T-cell (primary cell): ENCODE data around the gene MOSPD3. TPM values are rescaled to one million over a fixed set of nuclear protein-coding genes. Genes with fewer than 3 reads are reported as not detected.

ENCODE experiments used
- ATAC-seq, 4 experiments: fragments of 200-7000 bp in 3 of 4; fragments of 150-1000 bp in 1 of 4; cut with Tn5 transposase; replicated peaks in 1 of 4; 1 replicate in 3 of 4; 2 replicates in 1 of 4; pipeline ENCODE4 v1.10.0; 2021; ENCODE audit warnings: moderate library complexity in 3 of 4, mild to moderate bottlenecking in 2 of 4, moderate number of reproducible peaks in 1 of 4
- CTCF ChIA-PET, 2 donors: fragments of 300-600 bp; sonication (Branson Sonifier 250); formaldehyde crosslinking; loops; one replicate each; lab custom pipeline; 2022; ENCODE audit warnings: antibody characterized with exemption in 2 of 2; lab: Charles Lee
- POLR2A ChIA-PET, 2 donors: fragments of 300-600 bp; sonication (Branson Sonifier 250); formaldehyde crosslinking; loops; one replicate each; lab custom pipeline; 2022; ENCODE audit warnings: antibody characterized with exemption in 2 of 2; lab: Charles Lee
- DNase-seq, 35 experiments: peaks; one replicate each; pipeline versions ENCODE4 v3.0.0 to v3.0.0-alpha.2; 2013 to 2023
- H3K27ac ChIP-seq: one replicate; pipeline ENCODE4 v1.5.1; 2013; ENCODE audit warnings: low read length
- H3K27me3 ChIP-seq, 2 experiments: replicated peaks in 1 of 2; 1 replicate in 1 of 2; 2 replicates in 1 of 2; pipeline versions ENCODE4 v1.6.1 to v1.7.0; 2013; ENCODE audit warnings: low read length in 1 of 2, mixed read lengths in 1 of 2; ENCODE audit not compliant: control insufficient read depth in 2 of 2, insufficient read depth in 2 of 2; ENCODE audit errors: extremely low read depth in 1 of 2
- H3K36me3 ChIP-seq, 2 donors: 1 replicate in 1 of 2; 2 replicates in 1 of 2; pipeline versions ENCODE4 v1.6.1 to v1.7.0; 2013; ENCODE audit warnings: low read length in 1 of 2; ENCODE audit not compliant: control insufficient read depth in 2 of 2, insufficient read depth in 1 of 2; ENCODE audit errors: extremely low read depth in 1 of 2
- H3K4me1 ChIP-seq, 2 experiments: 1 replicate in 1 of 2; 2 replicates in 1 of 2; pipeline versions ENCODE4 v1.6.1 to v1.7.0; 2013; ENCODE audit warnings: low read length in 2 of 2, mixed read lengths in 1 of 2; ENCODE audit not compliant: insufficient read depth in 2 of 2, control insufficient read depth in 1 of 2; ENCODE audit errors: extremely low read depth in 1 of 2
- H3K4me3 ChIP-seq, 2 donors: 1 replicate in 1 of 2; 2 replicates in 1 of 2; pipeline versions ENCODE4 v1.5.1 to v1.7.0; 2013; ENCODE audit warnings: mild to moderate bottlenecking in 2 of 2, low read length in 1 of 2, moderate library complexity in 1 of 2; ENCODE audit not compliant: control insufficient read depth in 1 of 2; ENCODE audit errors: extremely low read depth in 1 of 2
- H3K9me3 ChIP-seq: 2 replicates; pipeline ENCODE4 v1.7.0; 2013
- H3K27ac Mint-ChIP-seq, 2 donors: one replicate each; pipeline ENCODE4 v1.8.0; 2020 to 2021; ENCODE audit warnings: mild to moderate bottlenecking in 2 of 2, mixed read lengths in 2 of 2
- H3K27me3 Mint-ChIP-seq, 2 donors: one replicate each; pipeline ENCODE4 v1.8.0; 2021 to 2022; ENCODE audit warnings: mixed read lengths in 2 of 2
- H3K36me3 Mint-ChIP-seq: one replicate; pipeline ENCODE4 v1.8.0; 2021; ENCODE audit warnings: mixed read lengths
- H3K4me1 Mint-ChIP-seq, 3 donors: one replicate each; pipeline ENCODE4 v1.8.0; 2020 to 2022; ENCODE audit warnings: mixed read lengths in 3 of 3, mild to moderate bottlenecking in 1 of 3
- H3K4me3 Mint-ChIP-seq, 3 donors: one replicate each; pipeline ENCODE4 v1.8.0; 2020 to 2022; ENCODE audit warnings: mild to moderate bottlenecking in 3 of 3, mixed read lengths in 3 of 3, moderate library complexity in 3 of 3
- H3K9me3 Mint-ChIP-seq, 3 donors: one replicate each; pipeline ENCODE4 v1.8.0; 2020 to 2022; ENCODE audit warnings: mixed read lengths in 3 of 3
- WGBS: methylation state at CpG from one replicate; pipeline ENCODE4 v1.1.5; 2013; ENCODE audit warnings: missing lambda C conversion rate; ENCODE audit not compliant: insufficient coverage; 5-methylcytosine and 5-hydroxymethylcytosine counted together
- total RNA-seq, 35 experiments: library from RNA in 6 of 35; stranded (reverse) in 6 of 35; fragments of 120-200 nt in 1 of 35; gene quantifications; one replicate each; pipeline versions ENCODE4 v1.2.1 to v1.2.4 and lab custom pipeline; 2013 to 2026

The MOSPD3 gene
- total RNA-seq, 5 donors from 2014 or later (not counting 1 experiment from before 2014, with no cell fraction given), result 10.9 to 19.0 (median 16.3) TPM

DNA sequence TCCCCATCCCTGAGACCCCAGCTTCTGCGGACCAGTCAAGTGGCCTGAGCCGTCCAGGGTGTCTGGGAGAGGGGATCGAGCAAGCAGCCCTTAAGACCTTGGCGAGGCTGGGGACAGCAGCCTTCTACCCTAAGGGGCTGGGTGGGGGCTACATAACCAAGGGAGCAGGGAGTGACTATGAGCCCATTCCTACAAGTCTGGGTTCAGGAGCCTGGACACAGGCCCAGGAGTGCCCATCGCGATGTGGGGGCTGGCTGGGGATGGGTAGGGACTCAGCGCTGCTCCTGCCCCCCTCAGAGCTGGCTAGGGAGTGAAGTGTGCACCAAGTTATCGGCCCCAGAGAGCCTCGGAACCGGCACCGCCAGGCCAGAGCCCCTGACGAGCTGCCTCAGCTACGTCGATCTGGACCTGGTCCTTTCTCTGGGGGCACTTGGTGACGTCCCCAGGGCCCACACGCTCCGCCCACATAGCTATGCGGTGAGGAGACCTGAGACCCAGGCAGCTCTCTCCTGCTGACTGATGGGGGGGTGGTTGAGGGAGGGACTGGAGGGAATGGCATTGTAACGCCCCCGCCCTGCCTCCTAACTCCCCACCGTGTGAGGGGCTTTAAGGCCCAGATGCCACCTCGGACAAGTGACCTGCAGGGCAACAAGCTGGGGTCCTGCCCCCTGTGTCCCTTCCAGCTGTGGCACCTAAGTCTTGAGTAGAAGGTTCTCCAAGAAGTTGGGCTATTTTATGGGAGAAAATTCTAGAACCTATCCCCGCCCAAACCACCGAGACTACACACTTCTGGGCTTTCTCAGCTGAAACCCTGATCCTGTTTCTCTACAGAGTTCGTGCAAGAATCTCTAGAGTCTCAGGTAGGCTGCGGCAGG, 41.1 kb upstream of the MOSPD3 start:
- H3K4me1 ChIP-seq, result peaks cover 14 to 65% of the 10 kb centered on the region in 2 experiments
- CTCF ChIA-PET, result interaction anchor here (0.5 to 0.7 kb wide), 2 partner anchors 124 to 134 kb away, joined by 4 read pairs; partner anchors contain the start of gene POP7 (in 1 of the 2)
- WGBS, result 82% methylated on average over 11 of the region's 26 CpGs
- DNase-seq (no peak), ATAC-seq (no peak)
- H3K36me3 ChIP-seq, result peaks cover 24 to 35% of the 10 kb centered on the region in 2 donors
- Mint-ChIP-seq H3K27ac (peak overlapping the region; percentile 52 to 71), H3K4me1 (peaks cover 20 to 38% (median 38%) of the 10 kb centered on the region in 3 donors), H3K9me3 (no peaks in the 10 kb centered on the region), H3K27me3 (no peaks in the 10 kb centered on the region), H3K36me3 (peaks cover 16% of the 10 kb centered on the region), H3K4me3 (peak overlapping the region in 2 of 3 donors; percentile 25 to 71)
- H3K4me3 ChIP-seq, result no peak overlapping the region
- no peaks in the 10 kb centered on the region for H3K27me3 ChIP-seq
- POLR2A ChIA-PET, result no interaction called here
- H3K9me3 ChIP-seq, result no peaks in the 10 kb centered on the region
- H3K27ac ChIP-seq, result no peak overlapping the region

DNA sequence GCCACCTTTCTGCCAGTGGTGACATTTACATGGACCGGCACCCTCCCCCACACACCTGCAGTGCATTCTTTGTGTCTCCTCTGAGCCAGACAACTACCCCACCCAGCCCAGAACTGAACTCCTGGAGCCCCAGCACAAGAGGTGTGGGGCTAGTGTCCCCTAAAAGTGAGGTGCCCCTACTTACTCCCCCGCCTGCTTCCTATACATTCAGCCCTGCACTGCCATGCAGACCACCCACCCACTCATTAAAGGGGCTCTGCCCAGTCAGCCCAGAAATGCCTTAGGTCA, 40.6 kb upstream of the MOSPD3 start:
- ChIA-PET POLR2A (no interaction called here), CTCF (no interaction called here)
- H3K36me3 ChIP-seq, result peaks cover 24 to 41% of the 10 kb centered on the region in 2 donors
- H3K9me3 ChIP-seq, result no peaks in the 10 kb centered on the region
- H3K9me3 Mint-ChIP-seq, result no peaks in the 10 kb centered on the region
- ATAC-seq (no peak), DNase-seq (no peak)
- H3K36me3 Mint-ChIP-seq, result peaks cover 21% of the 10 kb centered on the region
- H3K4me1 Mint-ChIP-seq, result peaks cover 25 to 38% (median 38%) of the 10 kb centered on the region in 3 donors
- H3K27me3 ChIP-seq, result no peaks in the 10 kb centered on the region
- peak overlapping the region; percentile 52 to 71 for H3K27ac Mint-ChIP-seq
- 100% methylated on average over 2 of the region's 2 CpGs for WGBS
- H3K4me3 ChIP-seq, result no peak overlapping the region
- no peaks in the 10 kb centered on the region for H3K27me3 Mint-ChIP-seq
- H3K27ac ChIP-seq, result no peak overlapping the region
- H3K4me1 ChIP-seq, result peaks cover 14 to 65% of the 10 kb centered on the region in 2 experiments
- peak overlapping the region in 2 of 3 donors; percentile 3 to 13 for H3K4me3 Mint-ChIP-seq

DNA sequence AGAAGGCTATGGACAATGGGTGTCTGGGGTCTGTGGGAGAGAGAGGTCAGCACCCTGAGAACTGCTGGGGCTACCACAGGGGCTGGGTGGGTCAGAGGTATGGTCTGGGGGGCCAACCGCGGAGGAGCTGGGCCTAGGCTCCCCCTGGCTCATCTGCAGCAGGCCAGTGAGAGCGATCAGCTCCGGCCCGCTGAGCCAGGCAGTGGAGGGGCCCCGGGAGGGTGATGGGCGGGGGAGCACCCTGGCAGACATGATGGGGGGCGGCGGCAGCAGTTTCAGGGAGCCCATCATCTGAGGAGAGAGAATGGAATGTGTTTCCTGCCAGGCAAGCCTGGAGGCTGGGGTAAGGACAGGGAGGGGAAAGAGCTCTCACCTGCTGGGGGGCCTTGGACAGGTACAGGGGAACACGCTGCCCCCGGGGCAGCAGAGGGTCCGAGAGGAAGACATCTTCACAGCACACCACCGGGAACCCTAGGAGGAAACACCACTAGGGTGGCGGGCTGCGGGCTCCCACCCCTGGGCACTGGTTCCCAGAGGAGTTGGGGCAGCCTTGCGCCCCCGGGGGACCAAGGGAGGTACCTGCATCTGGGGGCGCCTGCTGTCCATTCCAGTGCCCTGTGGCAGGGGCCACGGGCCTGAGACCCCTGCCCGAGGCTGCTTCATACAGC, 39.9 kb upstream of the MOSPD3 start:
- POLR2A ChIA-PET, result no interaction called here
- 94% methylated on average over 10 of the region's 20 CpGs for WGBS

DNA sequence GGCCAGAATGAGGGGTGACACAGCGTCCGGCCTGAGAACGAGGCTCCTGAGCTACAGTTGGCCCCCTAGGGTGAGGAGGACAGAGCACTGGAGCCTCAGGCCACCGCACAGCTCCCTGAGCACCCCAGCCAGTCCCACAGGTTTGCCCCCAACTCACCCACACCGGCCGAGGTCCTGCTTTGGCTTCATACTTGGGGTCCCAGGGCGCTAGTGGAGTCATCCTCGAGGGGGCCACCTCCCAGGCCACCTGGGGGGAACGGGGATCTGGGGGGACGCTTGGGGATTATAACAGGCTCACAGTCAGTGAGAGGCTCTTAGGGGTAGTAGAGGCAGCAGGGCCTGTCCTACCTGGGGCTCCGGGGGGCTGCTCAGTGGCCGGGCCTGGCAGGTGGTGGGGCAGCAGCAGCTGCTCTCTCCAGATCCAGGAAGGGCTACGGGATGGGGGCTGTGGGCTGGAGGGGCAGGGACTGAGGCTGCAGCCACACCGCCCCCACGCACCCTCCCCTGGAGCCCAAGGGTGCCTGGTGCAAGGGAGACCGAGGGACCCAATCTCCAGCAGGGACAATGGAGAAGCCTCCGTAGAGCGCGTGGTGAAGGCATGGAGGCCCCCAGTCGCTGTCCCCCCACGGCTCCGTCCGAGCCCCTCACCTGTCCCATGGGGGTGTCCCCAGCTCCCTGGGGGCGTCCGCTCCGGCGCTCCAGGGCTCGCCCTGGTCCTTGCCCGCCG, 39.2 kb upstream of the MOSPD3 start:
- H3K4me1 ChIP-seq, result peaks cover 14 to 56% of the 10 kb centered on the region in 2 experiments
- Mint-ChIP-seq H3K27me3 (no peaks in the 10 kb centered on the region), H3K4me1 (peaks cover 25 to 32% (median 32%) of the 10 kb centered on the region in 3 donors), H3K4me3 (no peak overlapping the region), H3K36me3 (peaks cover 21% of the 10 kb centered on the region), H3K9me3 (no peaks in the 10 kb centered on the region), H3K27ac (no peak overlapping the region)
- ATAC-seq (no peak), DNase-seq (no peak)
- H3K36me3 ChIP-seq, result peaks cover 38 to 54% of the 10 kb centered on the region in 2 donors
- ChIA-PET CTCF (no interaction called here), POLR2A (no interaction called here)
- H3K4me3 ChIP-seq, result no peak overlapping the region
- no peaks in the 10 kb centered on the region for H3K9me3 ChIP-seq
- 95% methylated on average over 26 of the region's 30 CpGs for WGBS
- no peaks in the 10 kb centered on the region for H3K27me3 ChIP-seq
- H3K27ac ChIP-seq, result no peak overlapping the region

More for the DNA sequence above, 39.9 kb upstream of the MOSPD3 start:
- DNase-seq, result no peak
- H3K4me3 ChIP-seq, result no peak overlapping the region
- no peak for ATAC-seq
- peak overlapping the region in 1 of 3 donors; percentile 13 for H3K4me3 Mint-ChIP-seq
- no peaks in the 10 kb centered on the region for H3K9me3 Mint-ChIP-seq
- CTCF ChIA-PET, result no interaction called here
- peaks cover 21% of the 10 kb centered on the region for H3K36me3 Mint-ChIP-seq
- H3K4me1 Mint-ChIP-seq, result peaks cover 25 to 38% (median 38%) of the 10 kb centered on the region in 3 donors
- no peaks in the 10 kb centered on the region for H3K27me3 ChIP-seq
- no peaks in the 10 kb centered on the region for H3K27me3 Mint-ChIP-seq
- peaks cover 14 to 62% of the 10 kb centered on the region in 2 experiments for H3K4me1 ChIP-seq
- H3K27ac ChIP-seq, result no peak overlapping the region
- H3K27ac Mint-ChIP-seq, result peak overlapping the region; percentile 52 to 71
- no peaks in the 10 kb centered on the region for H3K9me3 ChIP-seq
- peaks cover 31 to 47% of the 10 kb centered on the region in 2 donors for H3K36me3 ChIP-seq

DNA sequence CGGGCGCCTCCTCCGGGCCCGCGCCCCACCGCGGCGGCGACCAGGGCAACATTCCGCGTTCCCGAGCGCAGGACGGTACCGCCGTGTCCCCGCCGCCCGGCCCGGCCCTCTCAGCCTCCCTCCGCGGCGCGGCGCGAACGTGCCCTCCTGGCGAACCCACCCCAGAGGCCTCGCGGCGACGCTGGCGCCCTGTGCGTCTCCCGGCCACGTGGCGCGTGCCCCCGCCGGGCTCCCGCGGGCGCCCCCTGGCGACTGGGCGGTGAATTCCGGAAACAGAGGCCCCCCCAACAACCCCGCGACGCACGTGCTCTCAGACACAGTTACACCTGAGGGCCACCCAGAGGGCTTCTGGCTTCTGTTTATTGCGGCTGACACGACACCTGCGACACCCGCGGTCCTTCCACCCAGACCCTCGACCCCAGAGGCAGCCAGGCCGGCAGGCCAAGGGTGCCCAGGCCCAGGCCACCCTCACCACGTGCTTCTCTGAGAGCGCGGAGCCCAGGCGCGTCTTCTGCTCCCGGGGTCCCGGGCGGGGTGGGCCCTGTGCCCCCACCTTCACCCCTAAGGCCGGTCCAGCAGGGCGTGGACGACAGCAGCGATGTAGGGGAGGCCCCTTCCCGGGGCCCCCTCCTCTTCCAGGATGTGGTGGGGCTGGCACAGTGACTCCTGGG, 38.5 kb upstream of the MOSPD3 start, which contains the start of gene SAP25:
SAP25 (minus strand) TSS at position 210 of the 671 bp plus-strand sequence; CDS start at position 52, 158 bp downstream.
- POLR2A ChIA-PET, result no interaction called here
- H3K36me3 Mint-ChIP-seq, result peaks cover 22% of the 10 kb centered on the region
- no peak within 1 kb of the TSS for H3K27ac Mint-ChIP-seq
- H3K4me1 Mint-ChIP-seq, result peaks cover 21 to 27% (median 27%) of the 10 kb centered on the region in 3 donors
- ATAC-seq (no peak), DNase-seq (no peak)
- CTCF ChIA-PET, result interaction anchor here in 1 of 2 donors (0.5 to 0.6 kb wide), 2 partner anchors 117 kb away, joined by 5 to 6 read pairs; no protein-coding TSS in a partner anchor
- H3K9me3 Mint-ChIP-seq, result no peaks in the 10 kb centered on the region
- H3K4me3 Mint-ChIP-seq, result no peak within 1 kb of the TSS
- Histone ChIP-seq H3K4me3 (no peak within 1 kb of the TSS), H3K27ac (no peak within 1 kb of the TSS), H3K36me3 (peaks cover 39 to 62% of the 10 kb centered on the region in 2 donors), H3K27me3 (peaks cover 0 to 2% of the 10 kb centered on the region in 2 experiments), H3K9me3 (no peaks in the 10 kb centered on the region), H3K4me1 (peaks cover 14 to 54% of the 10 kb centered on the region in 2 experiments)
- no peaks in the 10 kb centered on the region for H3K27me3 Mint-ChIP-seq
- WGBS, result 96% methylated on average over 68 of the region's 70 CpGs
